HepG2 (cell line): ENCODE measurements around the gene TBC1D16. TPM values are rescaled to one million over a fixed set of nuclear protein-coding genes. Genes with fewer than 3 reads are reported as not detected.
A peak's percentile ranks its signal among the peaks of the same experiment; 100 is the strongest.

ENCODE experiments used
- ATAC-seq: fragments of 200-7000 bp; cut with Tn5 transposase; 3 replicates; pipeline ENCODE4 v1.9.1; 2020; ENCODE audit warnings: mild to moderate bottlenecking, moderate library complexity
- BruUV-seq: library from RNA; stranded (reverse); fragments of 400-500 nt; replicated peaks from 2 replicates; lab custom pipeline; 2021; lab: Mats Ljungman, UMichigan
- CTCF ChIA-PET: fragments of 300-600 bp; formaldehyde crosslinking; extraction: SDS; loops from one replicate; lab custom pipeline; 2021; ENCODE audit warnings: low total read pairs, inconsistent platforms, low intra/inter-chr PET ratio; lab: Yijun Ruan, JAX
- POLR2A ChIA-PET: fragments of 350-600 bp; sonication (Branson Sonifier 250); formaldehyde crosslinking; loops from one replicate; lab custom pipeline; 2020; ENCODE audit warnings: antibody characterized with exemption, inconsistent platforms; lab: Yijun Ruan, JAX
- DNase-seq: peaks from one replicate; pipeline ENCODE4 v3.0.0-alpha.2; 2015; ENCODE audit warnings: low spot score
- FAIRE-seq: peaks from 3 replicates; lab custom pipeline; 2011; peaks lifted over from hg19 to GRCh38; lab: Jason Lieb, UNC
- H2AFZ ChIP-seq: one replicate; pipeline ENCODE4 v1.6.1; 2011; ENCODE audit warnings: low read length, inconsistent platforms
- H3K27ac ChIP-seq: fragments of 300-600 bp; 3 replicates; pipeline ENCODE4 v1.8.0; 2011; ENCODE audit warnings: mixed run types, mild to moderate bottlenecking, mixed read lengths, low read length, inconsistent platforms; ENCODE audit not compliant: insufficient read depth; ENCODE audit errors: extremely low read length
- H3K27me3 ChIP-seq, 2 experiments: fragments of 200-600 bp in 1 of 2; 2 replicates in 1 of 2; 3 replicates in 1 of 2; pipeline versions ENCODE4 v1.6.0 to v1.8.0; 2011; ENCODE audit warnings: low read length in 2 of 2, mild to moderate bottlenecking in 2 of 2, moderate library complexity in 2 of 2, inconsistent platforms in 1 of 2; ENCODE audit not compliant: insufficient read depth in 2 of 2, control insufficient read depth in 1 of 2
- H3K36me3 ChIP-seq, 2 experiments: fragments of 200-600 bp in 1 of 2; replicated peaks in 1 of 2; 2 replicates in 1 of 2; 3 replicates in 1 of 2; pipeline versions ENCODE4 v1.5.1 to v1.8.0; 2011; ENCODE audit warnings: low read length in 2 of 2, inconsistent platforms in 1 of 2; ENCODE audit not compliant: insufficient read depth in 2 of 2, control insufficient read depth in 1 of 2
- H3K4me1 ChIP-seq: 2 replicates; pipeline ENCODE4 v1.5.1; 2012; ENCODE audit warnings: low read length, inconsistent platforms; ENCODE audit not compliant: insufficient read depth
- H3K4me2 ChIP-seq: 2 replicates; pipeline ENCODE4 v1.6.0; 2011; ENCODE audit warnings: low read depth, low read length, inconsistent platforms
- H3K4me3 ChIP-seq, 3 experiments: fragments of 200-600 bp in 1 of 3; sonication (generic), shearing (Covaris generic) in 1 of 3; replicated peaks in 1 of 3; 2 replicates each; pipeline ENCODE4 v1.5.1; 2011 to 2016; ENCODE audit warnings: low read length in 3 of 3, inconsistent platforms in 2 of 3, low read depth in 2 of 3, mild to moderate bottlenecking in 2 of 3, control low read depth in 1 of 3, mixed read lengths in 1 of 3; ENCODE audit not compliant: insufficient read depth in 1 of 3
- H3K79me2 ChIP-seq: one replicate; pipeline ENCODE4 v1.6.1; 2011; ENCODE audit warnings: low read length, inconsistent platforms; ENCODE audit not compliant: insufficient read depth
- H3K9ac ChIP-seq: 2 replicates; pipeline ENCODE4 v1.6.0; 2011; ENCODE audit warnings: mild to moderate bottlenecking, low read depth, low read length, inconsistent platforms; ENCODE audit not compliant: insufficient read depth
- H3K9me3 ChIP-seq: 2 replicates; pipeline ENCODE4 v1.5.1; 2012; ENCODE audit warnings: mild to moderate bottlenecking, low read length
- H4K20me1 ChIP-seq: 2 replicates; pipeline ENCODE4 v1.6.0; 2011; ENCODE audit warnings: inconsistent platforms, mild to moderate bottlenecking, low read length, moderate library complexity; ENCODE audit not compliant: insufficient read depth
- BCLAF1 ChIP-seq: fragments of 450-650 bp; IDR thresholded peaks from 2 replicates; pipeline ENCODE4 v1.6.1; 2017; ENCODE audit warnings: mild to moderate bottlenecking
- KIAA2018 ChIP-seq: sonication (generic); formaldehyde crosslinking; IDR thresholded peaks from 2 replicates; pipeline ENCODE4 v1.5.0; 2020; ENCODE audit warnings: mild to moderate bottlenecking, missing genetic modification reagents, borderline replicate concordance
- KMT2B ChIP-seq: IDR thresholded peaks from 2 replicates; pipeline ENCODE4 v1.6.1; 2016; ENCODE audit warnings: missing genetic modification reagents, missing compliant biosample characterization
- NAIF1 ChIP-seq: sonication (generic); formaldehyde crosslinking; IDR thresholded peaks from 2 replicates; pipeline ENCODE4 v1.5.0; 2020; ENCODE audit warnings: mild to moderate bottlenecking, missing genetic modification reagents, borderline replicate concordance
- POGK ChIP-seq: sonication (generic); formaldehyde crosslinking; conservative IDR thresholded peaks from 2 replicates; pipeline ENCODE4 v1.8.0; 2022; ENCODE audit warnings: mild to moderate bottlenecking, moderate library complexity, missing genetic modification reagents
- RBAK ChIP-seq: sonication (generic); formaldehyde crosslinking; IDR thresholded peaks from 2 replicates; pipeline ENCODE4 v1.5.1; 2020; ENCODE audit warnings: mild to moderate bottlenecking, missing genetic modification reagents
- ZNF460 ChIP-seq: sonication (generic); formaldehyde crosslinking; IDR thresholded peaks from 2 replicates; pipeline ENCODE4 v1.5.1; 2020; ENCODE audit warnings: missing genetic modification reagents, mild to moderate bottlenecking, borderline replicate concordance
- ZNF556 ChIP-seq: sonication (generic); formaldehyde crosslinking; IDR thresholded peaks from 2 replicates; pipeline ENCODE4 v1.4.0; 2020; ENCODE audit warnings: mild to moderate bottlenecking, missing genetic modification reagents, borderline replicate concordance
- ZNF652 ChIP-seq: IDR thresholded peaks from 2 replicates; pipeline ENCODE4 v1.6.1; 2016; ENCODE audit warnings: low read depth, borderline replicate concordance
- WGBS: methylation state at CpG from one replicate; pipeline ENCODE4 v1.1.6; 2017; ENCODE audit warnings: low lambda C conversion rate; 5-methylcytosine and 5-hydroxymethylcytosine counted together
- in situ Hi-C: cut with HindIII; loops from 2 replicates; pipeline ENCODE4 v1.10.0; 2017; ENCODE audit warnings: low pct_unique_long_range_greater_than_20kb; ENCODE audit not compliant: extremely low pct_ligation_motif_present
- intact Hi-C: fragments of 100-400 bp; cut with micrococcal nuclease; formaldehyde crosslinking; loops from one replicate; pipeline ENCODE4 v1.10.0; 2022; ENCODE audit not compliant: unreplicated experiment
- polyA plus RNA-seq, 8 experiments: library from polyadenylated mRNA; depleted of rRNA in 3 of 8; stranded (reverse) in 7 of 8; unstranded in 1 of 8; fragments of >200 nt; fragmentation: Illumina TruSeq in 4 of 8; extraction: Trizol in 4 of 8; gene quantifications; 2 replicates each; pipeline versions ENCODE4 v1.2.1 to v1.2.3, GENCODE V29; 2011 to 2016; ENCODE audit warnings: low read depth in 4 of 8, missing spikeins in 1 of 8, mixed read lengths in 1 of 8; ENCODE audit not compliant: insufficient read depth in 1 of 8
- total RNA-seq, 5 experiments: library from RNA; depleted of rRNA; stranded (reverse); fragments of >200 nt; fragmentation: Illumina TruSeq; extraction: Trizol; gene quantifications; 2 replicates each; pipeline ENCODE4 v1.2.3, GENCODE V29; 2016; ENCODE audit warnings: low read depth in 1 of 5

Gene TBC1D16
- total and polyA plus RNA-seq, 2 of the 13 experiments (the other 11 are each of a cell fraction or from before 2014, with no cell fraction given), result 14.9 to 24.9 TPM

GRCh38 chr17:79916506-79916905 is 119.2 kb downstream of the TBC1D16 start:
- in situ Hi-C loops, result loop anchor here (5.0 kb wide), 1 partner anchor 109 kb away; no protein-coding TSS in a partner anchor
- intact Hi-C loops, result loop anchor here (5.0 to 10.0 kb wide), 2 partner anchors 82 to 174 kb away; partner anchors contain the start of gene CBX4
- no peaks in the 10 kb centered on the region for H4K20me1 ChIP-seq
- DNase-seq, result no peak
- WGBS, result 22% methylated on average over 6 of the region's 6 CpGs
- H3K9me3 ChIP-seq, result no peaks in the 10 kb centered on the region
- H3K4me3 ChIP-seq, result no peak overlapping the region
- ChIA-PET POLR2A (interaction anchor here (0.6 to 2.1 kb wide), 5 partner anchors 10 to 174 kb away, joined by 4 to 16 read pairs (median 6); partner anchors contain the start of gene CBX8), CTCF (interaction anchor here (0.8 to 1.2 kb wide), 2 partner anchors 10 to 108 kb away, joined by 3 read pairs; no protein-coding TSS in a partner anchor)
- no peak overlapping the region for H3K4me2 ChIP-seq
- H3K79me2 ChIP-seq, result no peaks in the 10 kb centered on the region
- ATAC-seq, result no peak
- no peaks in the 10 kb centered on the region for H3K36me3 ChIP-seq
- no peak for FAIRE-seq
- no TSS peak for BruUV-seq
- peaks cover 4 to 79% of the 10 kb centered on the region in 2 experiments; a peak in 4 of 5 replicates for H3K27me3 ChIP-seq
- peaks cover 77% of the 10 kb centered on the region for H3K4me1 ChIP-seq
- H2AFZ ChIP-seq, result no peak overlapping the region
- no peak overlapping the region for H3K27ac ChIP-seq
- no peak overlapping the region for H3K9ac ChIP-seq
- TF ChIP-seq ZNF460 (CRISPR knock-in tag) (no peak), BCLAF1 (no peak), ZNF556 (CRISPR knock-in tag) (no peak), POGK (CRISPR knock-in tag) (0 out of 2 replicates have a peak, but pooled peaks have one; percentile 29), KIAA2018 (CRISPR knock-in tag) (no peak), RBAK (CRISPR knock-in tag) (no peak), KMT2B (CRISPR knock-in tag) (no peak), ZNF652 (CRISPR knock-in tag) (no peak), NAIF1 (CRISPR knock-in tag) (0 out of 2 replicates have a peak, but pooled peaks have one; percentile 28)
